ENCODE data around the gene MPO.

MPO gene

DNA sequence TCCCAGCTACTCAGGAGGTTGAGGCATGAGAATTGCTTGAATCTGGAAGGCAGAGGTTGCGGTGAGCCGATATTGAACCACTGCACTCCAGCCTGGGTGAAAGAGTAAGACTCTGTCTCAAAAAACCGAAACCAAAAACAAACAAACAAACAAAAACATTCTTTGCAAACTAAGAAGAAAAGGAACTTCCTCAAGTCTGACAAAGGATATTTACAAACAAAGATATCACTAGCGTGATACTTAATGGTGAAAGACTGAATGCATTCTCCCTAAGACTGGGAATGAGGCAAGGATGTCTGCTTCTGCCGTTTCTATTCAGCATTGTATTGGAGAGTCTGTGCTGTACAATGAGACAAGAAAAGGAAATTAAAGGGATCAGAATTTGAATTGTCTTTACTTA is 10.5 kb upstream of the MPO start:
- H3K4me3 ChIP-seq (ENCODE audit: low read depth, low read length): no peak overlapping the region
- TF ChIP-seq, protein P1, sequence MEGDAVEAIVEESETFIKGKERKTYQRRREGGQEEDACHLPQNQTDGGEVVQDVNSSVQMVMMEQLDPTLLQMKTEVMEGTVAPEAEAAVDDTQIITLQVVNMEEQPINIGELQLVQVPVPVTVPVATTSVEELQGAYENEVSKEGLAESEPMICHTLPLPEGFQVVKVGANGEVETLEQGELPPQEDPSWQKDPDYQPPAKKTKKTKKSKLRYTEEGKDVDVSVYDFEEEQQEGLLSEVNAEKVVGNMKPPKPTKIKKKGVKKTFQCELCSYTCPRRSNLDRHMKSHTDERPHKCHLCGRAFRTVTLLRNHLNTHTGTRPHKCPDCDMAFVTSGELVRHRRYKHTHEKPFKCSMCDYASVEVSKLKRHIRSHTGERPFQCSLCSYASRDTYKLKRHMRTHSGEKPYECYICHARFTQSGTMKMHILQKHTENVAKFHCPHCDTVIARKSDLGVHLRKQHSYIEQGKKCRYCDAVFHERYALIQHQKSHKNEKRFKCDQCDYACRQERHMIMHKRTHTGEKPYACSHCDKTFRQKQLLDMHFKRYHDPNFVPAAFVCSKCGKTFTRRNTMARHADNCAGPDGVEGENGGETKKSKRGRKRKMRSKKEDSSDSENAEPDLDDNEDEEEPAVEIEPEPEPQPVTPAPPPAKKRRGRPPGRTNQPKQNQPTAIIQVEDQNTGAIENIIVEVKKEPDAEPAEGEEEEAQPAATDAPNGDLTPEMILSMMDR (IDR thresholded peaks at IDR 0.05; ENCODE audit: low read depth, low read length): no peak

DNA sequence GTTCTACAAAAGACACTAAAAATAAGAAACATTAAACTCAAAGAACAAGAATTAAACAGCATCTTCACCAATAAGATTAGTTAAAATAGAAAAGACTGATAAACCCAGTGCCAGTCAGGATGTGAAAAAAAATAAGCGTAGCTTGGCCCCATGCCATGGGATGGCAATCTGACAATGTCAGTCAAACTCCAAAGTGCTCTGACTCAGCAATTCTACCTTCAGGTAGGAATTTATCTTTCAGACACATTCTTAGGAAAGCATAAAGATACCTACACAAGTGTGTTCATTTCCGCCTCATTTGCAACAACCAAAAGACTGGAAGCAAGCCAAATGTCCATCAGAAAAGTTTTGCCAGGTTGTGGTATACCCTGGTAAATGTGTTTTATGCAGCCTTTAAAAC is 9.1 kb upstream of the MPO start:
- TF ChIP-seq, protein P1 (IDR thresholded peaks at IDR 0.05; ENCODE audit: low read depth, low read length): no peak
- H3K4me3 ChIP-seq (ENCODE audit: low read depth, low read length): no peak overlapping the region

DNA sequence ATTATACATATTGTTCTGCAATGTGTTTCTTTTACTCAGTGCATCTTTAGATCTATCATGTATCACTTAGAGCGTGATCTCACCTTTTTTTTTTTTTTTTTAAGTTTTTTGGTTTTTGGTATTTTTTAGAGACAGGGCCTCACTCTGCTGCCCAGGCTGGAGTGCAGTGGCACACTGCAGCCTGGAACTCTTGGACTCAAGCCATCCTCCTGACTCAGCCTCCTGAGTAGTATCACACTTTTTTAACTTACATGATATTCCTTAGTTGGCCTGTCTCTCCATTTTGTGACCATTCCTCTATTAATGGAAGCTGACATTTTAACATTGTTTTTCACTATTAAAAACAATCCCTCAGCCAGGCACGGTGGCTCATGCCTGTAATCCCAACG is 4.7 kb upstream of the MPO start:
- no peak overlapping the region for H3K4me3 ChIP-seq (ENCODE audit: low read depth, low read length)
- TF ChIP-seq, protein P1 (IDR thresholded peaks at IDR 0.05; ENCODE audit: low read depth, low read length): no peak

DNA sequence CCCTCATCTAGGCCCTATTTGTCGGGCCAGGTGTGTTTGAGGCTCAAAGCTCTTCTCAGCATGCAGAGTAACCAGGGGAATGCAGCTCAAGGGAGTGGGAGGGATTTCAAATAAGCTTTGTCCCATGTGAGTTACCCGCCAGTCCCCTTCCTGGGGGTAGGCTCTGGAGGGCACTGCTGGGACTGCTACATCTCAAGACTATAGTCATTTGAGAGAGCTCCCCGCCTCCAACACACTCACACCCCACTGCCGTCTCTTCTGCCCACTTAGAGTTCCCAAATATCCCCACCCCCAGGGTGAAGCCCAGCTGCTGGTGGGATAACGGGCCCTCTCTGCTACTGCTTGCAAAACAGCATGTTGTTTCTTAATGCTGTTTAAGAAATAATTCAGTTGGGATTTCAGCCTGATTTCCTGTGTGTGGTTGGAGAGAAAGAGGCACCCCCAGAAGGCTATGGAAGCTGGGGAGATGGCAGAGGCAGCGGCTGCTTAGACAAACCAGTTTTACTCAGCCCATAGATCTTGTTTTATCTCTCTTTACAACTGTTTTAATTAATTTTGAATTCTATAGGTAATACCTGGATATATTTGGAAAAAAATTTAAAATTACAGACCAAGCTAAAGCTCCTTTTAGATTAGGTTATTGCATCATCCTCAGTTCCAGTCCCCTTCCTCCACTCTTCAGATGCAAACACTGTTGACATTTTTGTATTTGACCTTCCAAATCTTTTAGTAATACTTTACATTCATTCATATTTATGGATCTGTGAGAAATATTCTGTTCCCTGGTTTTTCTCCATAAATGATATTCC is 4.1 kb upstream of the MPO start:
- TF ChIP-seq, protein P1 (IDR thresholded peaks at IDR 0.05; ENCODE audit: low read depth, low read length): no peak
- H3K4me3 ChIP-seq (ENCODE audit: low read depth, low read length): no peak overlapping the region

DNA sequence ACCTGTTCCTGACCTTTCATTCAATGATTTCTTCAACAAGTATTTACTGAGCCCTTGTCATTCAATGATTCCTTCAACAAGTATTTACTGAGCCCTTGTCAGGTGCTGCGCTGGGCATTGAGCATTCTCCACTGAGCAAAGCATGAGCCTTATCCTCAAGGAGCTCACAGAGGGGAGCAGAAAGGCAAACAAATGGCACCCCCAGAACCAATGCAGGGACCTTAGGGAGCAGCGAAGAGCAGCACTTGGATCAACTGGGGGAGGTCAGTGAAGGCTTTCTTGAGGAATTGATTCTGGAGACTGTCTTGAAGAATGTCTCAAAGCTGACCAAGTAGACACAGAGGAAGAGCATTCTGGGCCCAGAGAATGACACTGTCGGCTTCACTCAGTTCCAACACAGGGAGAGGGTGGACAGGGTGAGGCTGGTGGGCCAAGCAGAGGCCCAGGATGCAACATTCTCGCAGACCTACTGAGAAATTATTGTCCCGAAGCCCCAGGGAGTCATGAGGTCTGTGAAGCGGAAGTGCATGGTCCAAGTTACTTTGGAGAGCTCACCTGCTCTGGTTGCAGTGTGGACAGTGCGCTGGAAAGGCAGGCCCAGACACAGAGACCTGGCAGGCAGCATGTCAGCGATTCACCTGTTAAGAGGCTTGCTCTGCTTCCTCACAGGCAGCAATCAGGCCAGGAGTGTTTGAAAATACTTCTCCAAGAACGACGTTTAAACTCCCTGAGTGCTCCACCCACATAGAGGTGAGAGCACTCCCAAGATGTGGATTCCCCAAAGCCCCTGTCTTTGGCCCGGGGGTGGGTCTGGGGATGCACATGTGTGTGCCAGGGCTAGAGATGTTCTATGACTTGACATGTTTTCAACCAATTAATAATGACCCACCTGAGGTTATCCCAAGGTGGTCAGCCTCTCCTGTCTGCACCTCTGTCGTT is 3.2 kb upstream of the MPO start:
- no peak overlapping the region for H3K4me3 ChIP-seq (ENCODE audit: low read depth, low read length)
- TF ChIP-seq, protein P1 (IDR thresholded peaks at IDR 0.05; ENCODE audit: low read depth, low read length): no peak

DNA sequence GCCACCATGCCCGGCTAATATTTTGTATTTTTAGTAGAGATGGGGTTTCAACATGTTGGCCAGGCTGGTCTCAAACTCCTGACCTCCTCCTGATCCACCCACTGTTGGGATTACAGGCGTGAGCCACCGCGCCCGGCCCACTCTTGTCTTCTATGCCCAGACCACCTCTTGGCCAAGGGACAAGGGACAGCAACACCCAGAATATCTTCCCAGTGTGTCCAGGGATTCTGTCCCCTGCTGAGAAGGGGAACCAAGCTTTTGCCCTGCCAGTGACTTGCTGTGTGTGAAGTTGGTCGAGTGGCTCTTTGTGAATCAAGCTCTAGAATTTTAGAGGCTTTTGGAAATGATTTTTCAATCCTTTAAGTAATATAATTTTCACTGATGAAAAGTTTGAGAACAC is 1.7 kb upstream of the MPO start:
- TF ChIP-seq, protein P1 (IDR thresholded peaks at IDR 0.05; ENCODE audit: low read depth, low read length): no peak
- H3K4me3 ChIP-seq (ENCODE audit: low read depth, low read length): no peak overlapping the region

All from WI38 (cell line).